Measurements from ENCODE around the gene LANCL3.

The LANCL3 gene

GRCh38 chrX:37684426-37684825, 113.0 kb downstream of the LANCL3 start:
- no peak for DNase-seq (ENCODE audit: low spot score)

- DNase-seq (ENCODE audit: low spot score): peak; percentile 27
Observed at GRCh38 chrX:37684973-37685372, 113.5 kb downstream of the LANCL3 start.

GRCh38 chrX:37685381-37686359, 114.2 kb downstream of the LANCL3 start, which contains the start of gene XK:
TSS of gene XK (plus strand) at chrX:37685791. CDS start at chrX:37685962, 171 bp downstream.
- DNase-seq (ENCODE audit: low spot score): peak; percentile 74

DNA sequence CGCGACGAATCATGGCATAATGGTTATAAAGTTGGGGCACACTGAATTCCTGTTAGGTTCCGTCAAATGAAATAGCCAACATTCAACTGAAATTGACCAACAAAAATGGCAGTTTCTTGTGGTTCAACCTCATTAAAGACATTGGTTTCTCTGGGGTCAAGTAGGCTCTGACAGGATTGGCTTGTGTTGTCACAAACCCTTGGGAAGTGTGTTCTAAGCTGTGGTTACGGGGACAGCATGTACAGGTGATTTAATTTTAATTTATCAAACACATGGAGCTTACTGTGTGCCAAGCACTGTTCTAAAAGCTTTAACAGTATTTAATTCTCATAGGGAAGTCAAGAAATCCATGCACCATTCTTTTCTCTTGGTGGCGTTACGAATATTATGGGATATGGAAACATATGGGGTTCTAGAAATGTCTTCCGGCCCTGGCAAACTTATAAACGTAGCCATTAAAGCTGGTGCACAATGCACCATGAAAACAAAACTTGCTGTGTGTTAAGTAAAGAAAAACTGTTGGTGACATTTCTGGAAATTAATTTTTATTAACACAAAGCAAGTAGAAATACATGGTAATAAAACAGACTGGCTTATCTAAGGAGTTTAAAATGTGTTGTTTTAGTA, 115.0 kb downstream of the LANCL3 start:
- DNase-seq (ENCODE audit: low spot score): peak; percentile 32

DNA sequence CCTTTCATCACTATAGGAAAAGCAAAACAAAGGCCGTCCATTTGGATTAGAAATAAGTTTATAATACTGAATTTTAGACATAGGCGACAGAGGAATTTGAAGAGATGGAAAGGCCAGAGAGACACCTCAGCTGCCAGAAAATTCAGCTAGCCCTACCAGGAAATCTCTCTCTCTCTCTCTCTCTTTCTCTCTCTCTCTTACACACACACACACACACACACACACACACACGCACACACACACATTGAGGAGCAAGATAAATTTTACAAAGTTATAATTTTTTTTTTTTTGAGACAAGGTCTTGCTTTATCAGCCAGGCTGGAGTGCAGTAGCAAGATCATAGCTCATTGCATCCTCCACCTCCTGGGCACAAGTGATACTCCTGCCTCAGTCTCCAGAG, 115.5 kb downstream of the LANCL3 start:
- DNase-seq (ENCODE audit: low spot score): peak; percentile 46

GRCh38 chrX:37690119-37690518, 118.7 kb downstream of the LANCL3 start:
- peak; percentile 19 for DNase-seq (ENCODE audit: low spot score)

DNA sequence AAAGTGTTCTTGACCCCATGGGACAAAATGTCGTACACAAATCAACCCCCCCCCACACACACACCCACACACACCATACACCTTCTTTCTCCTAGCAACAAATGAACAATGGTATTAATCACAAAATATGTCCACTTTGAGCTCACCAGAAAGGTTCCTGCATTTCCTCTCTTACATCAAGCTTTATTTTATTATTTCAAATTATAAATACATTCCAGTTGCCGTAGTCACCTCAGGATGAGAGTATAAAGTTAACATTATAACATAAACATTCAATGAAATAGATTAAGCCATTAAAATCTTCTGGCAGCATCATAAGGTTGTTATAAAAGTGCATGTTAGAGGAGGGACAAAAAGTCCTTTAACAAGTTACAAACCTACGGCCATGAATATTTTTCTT, 121.5 kb downstream of the LANCL3 start:
- DNase-seq (ENCODE audit: low spot score): no peak

GRCh38 chrX:37697169-37697760, 125.8 kb downstream of the LANCL3 start:
- no peak for DNase-seq (ENCODE audit: low spot score)

DNA sequence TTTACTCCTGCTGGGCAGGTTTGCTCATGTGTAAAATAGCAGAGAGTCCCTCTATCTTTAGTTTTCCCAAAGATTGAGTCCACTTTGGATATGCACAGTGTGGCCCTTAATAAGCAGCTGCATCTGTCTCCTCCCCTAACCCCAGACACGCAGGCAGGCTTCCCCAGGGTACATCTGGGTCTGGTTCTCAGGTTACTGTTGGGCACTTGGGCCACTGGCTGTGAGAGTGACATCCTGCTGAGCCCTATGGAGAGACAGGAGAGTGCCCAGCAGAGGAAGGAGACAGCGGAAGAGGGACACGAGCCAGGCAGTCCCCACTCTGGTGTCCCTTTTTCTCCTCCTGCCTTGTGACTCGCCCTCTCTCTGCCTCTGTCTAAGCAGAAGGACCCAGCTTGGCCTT, 130.1 kb downstream of the LANCL3 start:
- DNase-seq (ENCODE audit: low spot score): no peak

DNA sequence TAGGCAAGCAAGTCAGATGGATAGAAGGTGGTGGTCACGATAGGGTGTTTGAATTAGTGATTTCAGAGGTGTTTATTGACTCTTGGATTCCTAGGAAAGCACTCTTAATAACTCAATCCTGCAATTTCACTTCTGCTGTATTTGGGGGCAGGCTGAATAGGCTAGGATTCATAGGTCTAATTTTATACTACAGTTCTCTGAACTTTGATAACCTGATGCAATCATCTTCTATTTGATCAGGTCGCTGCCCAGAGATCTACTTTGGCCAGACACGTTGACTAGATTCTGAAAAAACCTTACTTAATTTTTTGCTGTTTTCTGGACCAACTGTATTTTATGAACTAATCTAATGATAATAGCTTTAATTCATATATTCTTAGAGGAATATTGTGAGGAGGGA, 140.5 kb downstream of the LANCL3 start:
- DNase-seq (ENCODE audit: low spot score): no peak

DNA sequence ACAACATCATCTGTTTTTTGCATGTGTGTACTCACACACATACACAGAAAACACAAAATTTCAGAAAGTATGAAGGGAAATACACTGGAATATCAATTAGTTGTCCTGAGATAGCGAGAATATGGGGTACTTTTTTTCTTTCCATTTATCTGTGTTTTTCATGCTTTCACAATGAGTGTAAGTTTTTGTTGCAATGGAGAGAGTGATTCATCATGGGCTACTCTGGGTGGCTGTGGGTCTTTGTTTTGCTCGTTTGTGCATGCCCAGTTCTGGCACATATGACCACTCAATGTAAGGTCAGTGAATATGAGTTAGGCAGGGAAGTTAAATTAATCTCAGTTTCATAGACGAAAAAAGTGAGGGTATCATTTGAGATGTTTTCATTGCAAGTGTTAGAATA, 141.0 kb downstream of the LANCL3 start:
- no peak for DNase-seq (ENCODE audit: low spot score)

DNA sequence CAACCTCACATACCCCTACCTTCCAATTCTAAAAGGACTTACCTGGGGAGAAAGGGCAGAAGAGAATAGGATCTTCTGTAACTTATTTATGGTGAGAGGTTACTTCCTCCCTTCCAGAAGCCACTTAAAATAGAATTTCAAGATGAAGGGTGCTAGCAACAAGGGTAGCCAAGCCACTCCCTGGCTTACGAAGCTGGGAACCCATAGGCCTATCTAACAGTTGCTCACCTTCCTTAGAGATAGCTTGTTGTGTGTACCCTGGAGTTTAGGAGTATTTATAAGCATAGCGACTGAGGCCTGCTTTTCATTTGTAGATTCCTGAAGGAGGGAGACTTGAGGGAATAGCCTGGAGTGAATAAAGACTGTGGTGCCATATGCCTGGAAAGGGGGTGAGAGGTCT, 143.0 kb downstream of the LANCL3 start:
- DNase-seq (ENCODE audit: low spot score): no peak

- peak; percentile 61 for DNase-seq (ENCODE audit: low spot score)
Observed at GRCh38 chrX:37716602-37717001, 145.1 kb downstream of the LANCL3 start.

DNA sequence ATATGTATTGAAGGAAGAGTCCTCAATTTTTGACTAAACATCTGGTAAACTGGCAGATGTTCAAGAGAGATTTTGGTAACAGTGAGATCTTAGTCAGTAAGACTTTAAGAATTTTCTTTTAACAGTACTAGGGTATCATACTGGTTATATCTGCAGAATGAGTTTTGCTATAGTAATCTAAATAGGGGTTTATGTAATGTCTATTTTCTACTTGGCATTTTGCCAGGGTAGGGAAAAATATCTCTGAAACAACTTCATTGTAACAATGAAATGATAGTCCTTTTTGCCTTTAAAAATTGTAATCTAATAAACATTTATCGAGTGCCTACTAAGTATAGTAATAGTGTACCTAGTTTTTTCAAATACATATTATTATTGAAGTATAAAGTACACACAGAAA, 146.2 kb downstream of the LANCL3 start:
- peak; percentile 14 for DNase-seq (ENCODE audit: low spot score)

DNA sequence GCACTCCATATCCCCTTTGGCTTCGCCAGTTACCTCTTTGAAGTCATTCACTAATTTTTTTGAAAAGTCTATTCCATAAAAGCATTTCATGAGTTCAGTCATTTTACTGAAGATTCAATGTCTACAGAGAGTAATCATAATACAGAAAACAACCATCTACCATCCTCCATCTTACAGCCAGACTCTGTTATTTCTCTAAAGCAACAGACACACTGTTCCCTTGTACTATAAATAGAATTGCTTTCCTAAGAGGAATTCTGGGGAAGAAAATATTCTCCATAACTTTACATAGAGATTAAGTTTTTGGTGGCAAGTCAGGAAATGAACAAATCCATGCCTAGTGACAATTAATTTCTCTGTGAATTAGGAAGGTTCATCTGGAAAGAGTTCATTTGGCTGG, 151.1 kb downstream of the LANCL3 start:
- no peak for DNase-seq (ENCODE audit: low spot score)

GRCh38 chrX:37726346-37726745, 154.9 kb downstream of the LANCL3 start:
- DNase-seq (ENCODE audit: low spot score): no peak

Measured in hematopoietic multipotent progenitor cell treated with erythropoietin and hydrocortisone succinate and interleukin-3 and kit ligand, for 17 days (in vitro differentiated cells).